WI38 (cell line): ENCODE measurements around the gene SDHAF2.
"Not testable (repeated sequence)": the region's sequence is repeated elsewhere in the genome, so short reads cannot be mapped to it uniquely, and the experiment has no call there.

ENCODE experiments used
- H3K4me3 ChIP-seq: 2 replicates; pipeline ENCODE4 v1.5.1; 2011; ENCODE audit warnings: low read depth, mild to moderate bottlenecking, control low read depth, low read length
- TF ChIP-seq, protein P1 (sequence below): IDR thresholded peaks from 2 replicates; pipeline ENCODE4 v1.5.1; 2012; ENCODE audit warnings: low read depth, mild to moderate bottlenecking, control low read depth, low read length

Gene SDHAF2

GRCh38 chr11:61429691-61430582 lies at the start of gene SDHAF2, which contains the start of gene CPSF7:
TSS of gene SDHAF2 (plus strand) at chr11:61430124. CDS start at chr11:61430147, 23 bp downstream.
TSS of gene CPSF7 (minus strand) at chr11:61429975. CDS start at chr11:61429235, 740 bp downstream.
- H3K4me3 ChIP-seq, result peak within 1 kb of the TSS; percentile 99
- TF ChIP-seq, protein P1, sequence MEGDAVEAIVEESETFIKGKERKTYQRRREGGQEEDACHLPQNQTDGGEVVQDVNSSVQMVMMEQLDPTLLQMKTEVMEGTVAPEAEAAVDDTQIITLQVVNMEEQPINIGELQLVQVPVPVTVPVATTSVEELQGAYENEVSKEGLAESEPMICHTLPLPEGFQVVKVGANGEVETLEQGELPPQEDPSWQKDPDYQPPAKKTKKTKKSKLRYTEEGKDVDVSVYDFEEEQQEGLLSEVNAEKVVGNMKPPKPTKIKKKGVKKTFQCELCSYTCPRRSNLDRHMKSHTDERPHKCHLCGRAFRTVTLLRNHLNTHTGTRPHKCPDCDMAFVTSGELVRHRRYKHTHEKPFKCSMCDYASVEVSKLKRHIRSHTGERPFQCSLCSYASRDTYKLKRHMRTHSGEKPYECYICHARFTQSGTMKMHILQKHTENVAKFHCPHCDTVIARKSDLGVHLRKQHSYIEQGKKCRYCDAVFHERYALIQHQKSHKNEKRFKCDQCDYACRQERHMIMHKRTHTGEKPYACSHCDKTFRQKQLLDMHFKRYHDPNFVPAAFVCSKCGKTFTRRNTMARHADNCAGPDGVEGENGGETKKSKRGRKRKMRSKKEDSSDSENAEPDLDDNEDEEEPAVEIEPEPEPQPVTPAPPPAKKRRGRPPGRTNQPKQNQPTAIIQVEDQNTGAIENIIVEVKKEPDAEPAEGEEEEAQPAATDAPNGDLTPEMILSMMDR, result no peak

GRCh38 chr11:61380884-61381283 lies 49.0 kb upstream of the SDHAF2 start:
- no peak overlapping the region for H3K4me3 ChIP-seq
- TF ChIP-seq, protein P1, result no peak

DNA sequence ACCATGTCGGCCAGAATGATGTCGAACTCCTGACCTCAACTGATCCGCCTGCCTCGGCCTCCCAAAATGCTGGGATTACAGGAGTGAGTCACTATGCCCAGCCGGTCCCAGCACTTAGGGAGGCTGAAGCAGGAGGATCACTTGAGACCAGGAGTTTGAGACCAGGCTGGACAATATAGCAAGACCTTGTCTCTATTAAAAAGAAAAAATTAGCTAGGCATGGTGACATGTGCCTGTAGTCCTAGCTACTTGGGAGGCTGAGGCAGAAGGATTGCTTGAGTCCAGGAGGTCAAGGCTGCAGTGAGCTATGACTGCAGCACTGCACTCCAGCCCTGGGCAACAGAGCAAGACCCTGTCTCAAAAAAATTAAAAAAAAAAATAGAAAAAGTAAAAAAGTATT lies 46.1 kb upstream of the SDHAF2 start:
- not testable (repeated sequence) for H3K4me3 ChIP-seq

GRCh38 chr11:61384271-61385242 lies 45.4 kb upstream of the SDHAF2 start:
- H3K4me3 ChIP-seq, result no peak overlapping the region
- TF ChIP-seq, protein P1, result no peak

DNA sequence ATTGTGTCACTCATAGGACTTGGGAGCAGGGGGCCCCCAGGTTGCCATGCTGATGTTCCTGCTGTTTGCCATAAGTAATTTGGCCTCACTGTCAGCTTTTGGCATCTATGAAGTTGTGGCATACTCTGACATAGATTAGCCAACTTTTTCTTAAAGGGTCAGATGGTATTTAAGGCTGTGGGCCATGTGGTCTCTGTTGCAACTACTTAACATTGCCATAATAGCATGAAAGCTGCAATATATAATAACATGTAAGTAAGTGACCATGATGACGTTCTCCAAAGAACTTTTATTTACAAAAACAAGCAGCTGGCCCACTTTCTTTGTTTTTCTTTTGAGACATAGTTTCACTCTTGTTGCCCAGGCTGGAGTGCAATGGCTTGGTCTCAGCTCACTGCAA lies 39.8 kb upstream of the SDHAF2 start:
- TF ChIP-seq, protein P1, result no peak

GRCh38 chr11:61392981-61393595 lies 36.8 kb upstream of the SDHAF2 start:
- H3K4me3 ChIP-seq, result peak overlapping the region; percentile 72
- TF ChIP-seq, protein P1, result no peak

More for the DNA sequence above, 39.8 kb upstream of the SDHAF2 start:
- H3K4me3 ChIP-seq, result no peak overlapping the region

DNA sequence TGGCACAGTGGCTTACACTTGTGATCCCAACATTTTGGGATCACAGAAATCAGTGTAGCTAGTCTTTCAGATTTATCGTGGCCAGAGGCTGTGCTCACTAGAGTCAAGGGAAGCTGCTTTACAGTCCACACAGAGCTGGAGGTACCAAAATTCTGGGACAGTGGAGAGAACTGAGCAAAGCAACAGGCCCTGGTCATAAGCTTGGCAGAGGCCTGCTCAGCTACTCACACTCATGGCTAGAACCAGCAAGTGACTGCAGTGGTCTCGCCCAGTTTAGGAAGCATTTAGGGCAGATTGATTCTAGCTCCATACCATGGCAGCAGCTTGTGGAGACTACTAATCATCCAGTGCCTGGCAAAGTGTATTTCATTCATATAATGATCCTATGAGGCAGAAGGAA lies 28.8 kb upstream of the SDHAF2 start:
- TF ChIP-seq, protein P1, result no peak
- no peak overlapping the region for H3K4me3 ChIP-seq
